Measurements from ENCODE around the gene TBPL1. TPM values are rescaled to one million over a fixed set of nuclear protein-coding genes. Genes with fewer than 3 reads are reported as not detected.

The TBPL1 gene
- total and polyA plus RNA-seq, 10 of the 15 experiments (the other 5 are each of a cell fraction or from before 2014, with no cell fraction given): 34.6 to 71.2 (median 43.0) TPM

- RAD21 ChIA-PET (ENCODE audit: unreplicated experiment): interaction anchor here (0.7 kb wide), 1 partner anchor 29 kb away, joined by 3 read pairs; no protein-coding TSS in a partner anchor
- no TSS peak for BruUV-seq (replicated peaks)
- H3K4me1 ChIP-seq (ENCODE audit: control insufficient read depth, insufficient read depth, low read length): no peaks in the 10 kb centered on the region
- no peak overlapping the region for H3K4me2 ChIP-seq (ENCODE audit: control insufficient read depth, insufficient read depth)
- SMC1A ChIA-PET (ENCODE audit: uncharacterized antibody, unreplicated experiment): interaction anchor here (1.1 kb wide), 1 partner anchor 58 kb away, joined by 3 read pairs; no protein-coding TSS in a partner anchor
- H4K20me1 ChIP-seq (ENCODE audit: control insufficient read depth, insufficient read depth): no peaks in the 10 kb centered on the region
- TF ChIP-seq SREBF1 (IDR thresholded peaks at IDR 0.05; ENCODE audit: low read length): no peak
- no peak for TF ChIP-seq BHLHE40 (IDR thresholded peaks at IDR 0.05; ENCODE audit: borderline replicate concordance in 1 of 2, low read depth in 2 of 2, low read length in 1 of 2)
- TF ChIP-seq, protein P1, sequence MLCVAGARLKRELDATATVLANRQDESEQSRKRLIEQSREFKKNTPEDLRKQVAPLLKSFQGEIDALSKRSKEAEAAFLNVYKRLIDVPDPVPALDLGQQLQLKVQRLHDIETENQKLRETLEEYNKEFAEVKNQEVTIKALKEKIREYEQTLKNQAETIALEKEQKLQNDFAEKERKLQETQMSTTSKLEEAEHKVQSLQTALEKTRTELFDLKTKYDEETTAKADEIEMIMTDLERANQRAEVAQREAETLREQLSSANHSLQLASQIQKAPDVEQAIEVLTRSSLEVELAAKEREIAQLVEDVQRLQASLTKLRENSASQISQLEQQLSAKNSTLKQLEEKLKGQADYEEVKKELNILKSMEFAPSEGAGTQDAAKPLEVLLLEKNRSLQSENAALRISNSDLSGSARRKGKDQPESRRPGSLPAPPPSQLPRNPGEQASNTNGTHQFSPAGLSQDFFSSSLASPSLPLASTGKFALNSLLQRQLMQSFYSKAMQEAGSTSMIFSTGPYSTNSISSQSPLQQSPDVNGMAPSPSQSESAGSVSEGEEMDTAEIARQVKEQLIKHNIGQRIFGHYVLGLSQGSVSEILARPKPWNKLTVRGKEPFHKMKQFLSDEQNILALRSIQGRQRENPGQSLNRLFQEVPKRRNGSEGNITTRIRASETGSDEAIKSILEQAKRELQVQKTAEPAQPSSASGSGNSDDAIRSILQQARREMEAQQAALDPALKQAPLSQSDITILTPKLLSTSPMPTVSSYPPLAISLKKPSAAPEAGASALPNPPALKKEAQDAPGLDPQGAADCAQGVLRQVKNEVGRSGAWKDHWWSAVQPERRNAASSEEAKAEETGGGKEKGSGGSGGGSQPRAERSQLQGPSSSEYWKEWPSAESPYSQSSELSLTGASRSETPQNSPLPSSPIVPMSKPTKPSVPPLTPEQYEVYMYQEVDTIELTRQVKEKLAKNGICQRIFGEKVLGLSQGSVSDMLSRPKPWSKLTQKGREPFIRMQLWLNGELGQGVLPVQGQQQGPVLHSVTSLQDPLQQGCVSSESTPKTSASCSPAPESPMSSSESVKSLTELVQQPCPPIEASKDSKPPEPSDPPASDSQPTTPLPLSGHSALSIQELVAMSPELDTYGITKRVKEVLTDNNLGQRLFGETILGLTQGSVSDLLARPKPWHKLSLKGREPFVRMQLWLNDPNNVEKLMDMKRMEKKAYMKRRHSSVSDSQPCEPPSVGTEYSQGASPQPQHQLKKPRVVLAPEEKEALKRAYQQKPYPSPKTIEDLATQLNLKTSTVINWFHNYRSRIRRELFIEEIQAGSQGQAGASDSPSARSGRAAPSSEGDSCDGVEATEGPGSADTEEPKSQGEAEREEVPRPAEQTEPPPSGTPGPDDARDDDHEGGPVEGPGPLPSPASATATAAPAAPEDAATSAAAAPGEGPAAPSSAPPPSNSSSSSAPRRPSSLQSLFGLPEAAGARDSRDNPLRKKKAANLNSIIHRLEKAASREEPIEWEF (IDR thresholded peaks at IDR 0.05; ENCODE audit: insufficient replicate concordance, low read depth, low read length): no peak
- TF ChIP-seq NR2C2 (IDR thresholded peaks at IDR 0.05; ENCODE audit: borderline replicate concordance, control insufficient read depth, insufficient read length, low read depth): no peak
- TF ChIP-seq PML (IDR thresholded peaks at IDR 0.05; ENCODE audit: low read length): no peak
- TF ChIP-seq, protein P2, sequence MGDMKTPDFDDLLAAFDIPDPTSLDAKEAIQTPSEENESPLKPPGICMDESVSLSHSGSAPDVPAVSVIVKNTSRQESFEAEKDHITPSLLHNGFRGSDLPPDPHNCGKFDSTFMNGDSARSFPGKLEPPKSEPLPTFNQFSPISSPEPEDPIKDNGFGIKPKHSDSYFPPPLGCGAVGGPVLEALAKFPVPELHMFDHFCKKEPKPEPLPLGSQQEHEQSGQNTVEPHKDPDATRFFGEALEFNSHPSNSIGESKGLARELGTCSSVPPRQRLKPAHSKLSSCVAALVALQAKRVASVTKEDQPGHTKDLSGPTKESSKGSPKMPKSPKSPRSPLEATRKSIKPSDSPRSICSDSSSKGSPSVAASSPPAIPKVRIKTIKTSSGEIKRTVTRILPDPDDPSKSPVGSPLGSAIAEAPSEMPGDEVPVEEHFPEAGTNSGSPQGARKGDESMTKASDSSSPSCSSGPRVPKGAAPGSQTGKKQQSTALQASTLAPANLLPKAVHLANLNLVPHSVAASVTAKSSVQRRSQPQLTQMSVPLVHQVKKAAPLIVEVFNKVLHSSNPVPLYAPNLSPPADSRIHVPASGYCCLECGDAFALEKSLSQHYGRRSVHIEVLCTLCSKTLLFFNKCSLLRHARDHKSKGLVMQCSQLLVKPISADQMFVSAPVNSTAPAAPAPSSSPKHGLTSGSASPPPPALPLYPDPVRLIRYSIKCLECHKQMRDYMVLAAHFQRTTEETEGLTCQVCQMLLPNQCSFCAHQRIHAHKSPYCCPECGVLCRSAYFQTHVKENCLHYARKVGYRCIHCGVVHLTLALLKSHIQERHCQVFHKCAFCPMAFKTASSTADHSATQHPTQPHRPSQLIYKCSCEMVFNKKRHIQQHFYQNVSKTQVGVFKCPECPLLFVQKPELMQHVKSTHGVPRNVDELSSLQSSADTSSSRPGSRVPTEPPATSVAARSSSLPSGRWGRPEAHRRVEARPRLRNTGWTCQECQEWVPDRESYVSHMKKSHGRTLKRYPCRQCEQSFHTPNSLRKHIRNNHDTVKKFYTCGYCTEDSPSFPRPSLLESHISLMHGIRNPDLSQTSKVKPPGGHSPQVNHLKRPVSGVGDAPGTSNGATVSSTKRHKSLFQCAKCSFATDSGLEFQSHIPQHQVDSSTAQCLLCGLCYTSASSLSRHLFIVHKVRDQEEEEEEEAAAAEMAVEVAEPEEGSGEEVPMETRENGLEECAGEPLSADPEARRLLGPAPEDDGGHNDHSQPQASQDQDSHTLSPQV (IDR thresholded peaks at IDR 0.05): no peak
- no peak overlapping the region for H2AFZ ChIP-seq (ENCODE audit: control insufficient read depth, low read depth, low read length)
- DNase-seq (ENCODE audit: low read depth, low spot score): no peak
- intact Hi-C loops (cut with micrococcal nuclease; ENCODE audit: unreplicated experiment) (no loop called here), in situ Hi-C loops (cut with MboI) (no loop called here)
- H3K27me3 ChIP-seq (replicated peaks in 1 of 2; ENCODE audit: control insufficient read depth in 2 of 2, insufficient read depth in 2 of 2, low read length in 1 of 2): no peaks in the 10 kb centered on the region
- CTCF ChIA-PET: interaction anchor here (0.9 to 1.0 kb wide), 2 partner anchors 58 to 115 kb away, joined by 3 read pairs; no protein-coding TSS in a partner anchor
- H3K4me3 ChIP-seq: no peak overlapping the region
- no peak overlapping the region for H3K9ac ChIP-seq (ENCODE audit: control insufficient read depth, insufficient read depth, low read length)
- ATAC-seq: no peak
- no peaks in the 10 kb centered on the region for H3K79me2 ChIP-seq (ENCODE audit: control insufficient read depth, insufficient read depth, low read length)
- H3K27ac ChIP-seq (ENCODE audit: control insufficient read depth, insufficient read depth): no peak overlapping the region
- peaks cover 2% of the 10 kb centered on the region; the same call in 1 of the 3 replicates for H3K9me3 ChIP-seq (replicated peaks; ENCODE audit: control insufficient read depth, insufficient read depth, low read length)
- WGBS (ENCODE audit: insufficient coverage, insufficient replicate concordance, low lambda C conversion rate, missing lambda C conversion rate): 0% methylated on average over 1 of the region's 1 CpG
- FAIRE-seq: no peak
- POLR2A ChIA-PET: interaction anchor here (0.7 kb wide), 1 partner anchor 110 kb away, joined by 10 read pairs; no protein-coding TSS in a partner anchor
- H3K36me3 ChIP-seq (ENCODE audit: control insufficient read depth in 2 of 2, insufficient read depth in 2 of 2, low read length in 1 of 2): no peaks in the 10 kb centered on the region
These were observed 86.1 kb downstream of the TBPL1 start for GRCh38 chr6:134039116-134039515.
